GM18870 (cell line): ENCODE results near the gene NXF2.
"Not testable (repeated sequence)": the region's sequence is repeated elsewhere in the genome, so short reads cannot be mapped to it uniquely, and the experiment has no call there.

Experiments used
- ATAC-seq: cut with Tn5 transposase; IDR thresholded peaks from one replicate; pipeline ENCODE4 v1.9.1; 2021; ENCODE audit warnings: moderate library complexity; ENCODE audit not compliant: unreplicated experiment

Gene NXF2, protein sequence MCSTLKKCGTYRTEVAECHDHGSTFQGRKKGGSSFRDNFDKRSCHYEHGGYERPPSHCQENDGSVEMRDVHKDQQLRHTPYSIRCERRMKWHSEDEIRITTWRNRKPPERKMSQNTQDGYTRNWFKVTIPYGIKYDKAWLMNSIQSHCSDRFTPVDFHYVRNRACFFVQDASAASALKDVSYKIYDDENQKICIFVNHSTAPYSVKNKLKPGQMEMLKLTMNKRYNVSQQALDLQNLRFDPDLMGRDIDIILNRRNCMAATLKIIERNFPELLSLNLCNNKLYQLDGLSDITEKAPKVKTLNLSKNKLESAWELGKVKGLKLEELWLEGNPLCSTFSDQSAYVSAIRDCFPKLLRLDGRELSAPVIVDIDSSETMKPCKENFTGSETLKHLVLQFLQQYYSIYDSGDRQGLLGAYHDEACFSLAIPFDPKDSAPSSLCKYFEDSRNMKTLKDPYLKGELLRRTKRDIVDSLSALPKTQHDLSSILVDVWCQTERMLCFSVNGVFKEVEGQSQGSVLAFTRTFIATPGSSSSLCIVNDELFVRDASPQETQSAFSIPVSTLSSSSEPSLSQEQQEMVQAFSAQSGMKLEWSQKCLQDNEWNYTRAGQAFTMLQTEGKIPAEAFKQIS

DNA sequence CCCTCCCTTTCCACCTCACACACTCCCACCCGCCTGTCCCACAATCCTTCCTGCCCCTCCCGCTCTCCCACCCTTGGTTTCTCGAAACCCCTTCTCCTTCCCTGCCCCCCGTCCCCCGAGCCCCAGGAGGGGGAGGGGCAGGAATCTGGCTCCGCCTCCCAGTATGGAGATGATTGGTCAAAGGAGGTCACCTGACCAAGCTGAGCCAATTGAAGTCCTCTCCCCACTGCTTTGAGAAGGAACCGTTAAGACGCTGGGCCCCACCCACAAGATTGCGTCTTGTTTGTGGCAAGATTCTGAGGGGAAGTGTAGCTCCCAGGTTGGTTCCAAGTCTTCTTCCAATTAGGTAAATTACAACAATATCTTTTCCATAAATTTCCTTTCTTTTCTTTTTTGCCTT, at the start of gene NXF2:
Gene NXF2 (plus strand): TSS at position 275 of the 400 bp plus-strand sequence. CDS start 59,912 bp downstream, outside the sequence.
- ATAC-seq = not testable (repeated sequence)

DNA sequence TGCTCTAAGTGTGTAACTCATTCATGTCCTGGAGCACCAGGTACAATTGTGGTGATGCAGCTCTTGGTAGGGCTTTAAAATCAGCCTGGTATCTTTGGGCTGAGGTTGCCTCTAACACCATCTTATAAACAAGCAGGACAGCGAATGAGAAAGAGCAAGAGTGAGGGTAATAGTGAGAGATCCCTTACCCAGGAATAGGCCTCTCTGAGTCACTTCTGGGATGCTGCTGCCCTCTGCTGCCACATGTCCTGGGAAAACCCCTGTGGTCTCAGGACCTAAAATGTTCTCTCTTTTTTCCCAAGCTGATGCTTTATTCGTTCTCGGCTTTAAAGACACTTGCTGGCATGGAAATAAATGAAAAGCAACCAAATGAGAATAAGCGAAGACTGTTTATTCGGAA, 39.0 kb upstream of the NXF2 start:
- not testable (repeated sequence) for ATAC-seq

DNA sequence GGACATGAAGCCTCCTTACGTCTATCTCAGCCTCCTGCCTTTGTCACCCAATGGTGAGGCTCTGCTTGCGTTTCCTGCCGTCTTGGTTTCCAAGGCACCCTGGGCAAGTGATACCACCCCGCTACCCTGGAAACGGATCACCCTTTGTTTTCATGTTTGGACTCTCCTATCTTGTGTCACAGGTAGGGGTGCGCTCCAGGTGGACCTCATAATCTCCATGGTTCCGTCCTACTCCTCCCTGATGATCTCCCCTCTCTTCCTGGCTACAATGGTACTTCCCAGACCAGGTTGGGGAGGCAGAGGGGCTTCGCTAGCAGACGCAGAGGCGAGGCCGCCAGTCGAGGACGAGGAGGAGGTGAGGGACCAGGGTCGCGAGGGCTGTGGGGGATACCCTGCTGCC, 32.0 kb upstream of the NXF2 start, which contains the start of gene TCP11X1:
Gene TCP11X1 (plus strand): TSS at position 316 of the 400 bp plus-strand sequence.
- ATAC-seq = not testable (repeated sequence)

DNA sequence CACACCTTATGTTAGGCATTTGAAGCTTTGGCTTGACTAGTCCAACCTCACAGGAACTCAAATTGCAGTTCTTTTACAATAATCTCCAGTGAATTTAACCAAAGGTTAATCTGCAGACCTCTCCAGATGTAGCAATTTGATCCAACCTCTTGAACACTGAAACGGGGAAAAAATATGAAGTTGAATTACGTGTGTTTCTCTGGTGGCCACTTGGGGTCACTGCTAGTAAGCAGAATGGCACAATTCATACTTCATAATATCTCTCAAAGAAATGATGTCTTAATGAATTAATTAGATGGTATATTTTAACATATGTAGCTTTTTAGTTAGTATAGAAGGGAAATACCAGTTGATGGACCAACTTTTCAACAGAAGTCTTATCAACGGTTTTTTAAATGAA, 30.5 kb upstream of the NXF2 start:
- ATAC-seq = not testable (repeated sequence)

DNA sequence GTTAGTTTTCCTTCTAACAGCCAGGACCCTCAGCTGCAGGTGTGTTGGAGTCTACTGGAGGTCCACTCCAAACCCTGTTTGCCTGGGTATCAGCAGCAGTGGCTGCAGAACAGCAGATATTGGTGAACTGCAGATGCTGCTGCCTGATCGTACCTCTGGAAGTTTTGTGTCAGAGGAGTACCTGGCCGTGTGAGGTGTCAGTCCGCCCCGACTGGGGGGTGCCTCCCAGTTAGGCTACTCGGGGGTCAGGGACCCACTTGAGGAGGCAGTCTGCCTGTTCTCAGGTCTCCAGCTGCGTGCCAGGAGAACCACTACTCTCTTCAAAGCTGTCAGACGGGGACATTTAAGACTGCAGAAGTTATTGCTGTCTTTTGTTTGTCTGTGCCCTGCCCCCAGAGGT, 11.3 kb upstream of the NXF2 start:
- not testable (repeated sequence) for ATAC-seq

DNA sequence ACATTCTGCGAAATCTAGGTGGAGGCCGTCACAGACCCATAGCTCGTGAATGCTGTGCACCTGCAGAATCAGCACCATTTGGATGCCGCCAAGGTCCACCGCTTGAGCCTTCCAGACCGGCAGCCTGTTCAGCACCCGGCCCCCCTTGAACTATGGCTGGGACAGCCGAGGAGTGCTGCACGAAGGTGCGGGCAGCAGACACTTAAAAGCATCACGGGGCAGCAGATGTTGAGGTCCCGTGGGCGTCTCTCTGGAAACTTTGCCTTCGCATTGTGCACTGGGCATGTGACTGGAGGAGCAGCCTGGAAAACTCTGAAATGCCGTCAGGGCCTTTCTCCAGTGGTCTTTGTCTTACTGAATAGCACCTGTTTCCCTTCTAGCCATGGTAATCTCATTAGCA, 6.7 kb upstream of the NXF2 start:
- not testable (repeated sequence) for ATAC-seq

DNA sequence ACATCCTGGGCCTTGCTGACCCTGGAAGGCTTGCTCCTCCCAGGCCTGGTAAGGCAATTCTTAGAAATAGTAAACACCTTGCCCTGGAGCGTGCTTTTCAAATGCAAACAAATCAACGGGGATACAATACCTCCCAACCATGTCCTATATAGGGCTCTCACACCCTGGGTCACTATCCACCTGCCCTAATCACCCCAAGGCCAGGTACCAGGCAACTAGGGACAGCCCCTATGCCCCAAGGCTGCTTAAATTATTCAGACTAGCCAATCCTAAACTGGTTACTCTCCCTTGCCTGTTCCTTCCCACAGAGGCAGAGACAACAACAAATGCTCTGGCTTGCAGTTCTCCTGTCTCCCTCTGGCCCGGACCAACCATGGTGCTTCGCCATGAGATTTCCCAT, 25.3 kb downstream of the NXF2 start:
- ATAC-seq = not testable (repeated sequence)

DNA sequence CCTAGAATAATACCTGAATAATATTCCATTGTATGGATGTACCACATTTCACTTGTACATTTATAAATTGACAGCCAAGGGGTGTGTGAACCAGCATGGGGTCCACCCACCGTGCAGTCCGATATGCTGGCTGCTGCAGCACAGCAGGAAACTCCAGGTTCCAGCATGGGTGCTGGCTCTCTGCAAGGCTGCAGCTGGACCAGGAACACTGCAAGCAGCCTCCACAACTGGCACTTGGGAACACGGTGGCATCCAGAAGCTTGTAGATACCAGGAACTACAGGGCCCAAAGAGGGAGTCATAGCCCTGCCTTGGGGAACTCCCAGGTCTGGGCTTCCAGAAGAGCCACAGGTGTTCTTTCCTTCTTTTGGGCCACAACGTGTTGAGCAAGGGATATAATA, 91.2 kb downstream of the NXF2 start:
- ATAC-seq = no peak

DNA sequence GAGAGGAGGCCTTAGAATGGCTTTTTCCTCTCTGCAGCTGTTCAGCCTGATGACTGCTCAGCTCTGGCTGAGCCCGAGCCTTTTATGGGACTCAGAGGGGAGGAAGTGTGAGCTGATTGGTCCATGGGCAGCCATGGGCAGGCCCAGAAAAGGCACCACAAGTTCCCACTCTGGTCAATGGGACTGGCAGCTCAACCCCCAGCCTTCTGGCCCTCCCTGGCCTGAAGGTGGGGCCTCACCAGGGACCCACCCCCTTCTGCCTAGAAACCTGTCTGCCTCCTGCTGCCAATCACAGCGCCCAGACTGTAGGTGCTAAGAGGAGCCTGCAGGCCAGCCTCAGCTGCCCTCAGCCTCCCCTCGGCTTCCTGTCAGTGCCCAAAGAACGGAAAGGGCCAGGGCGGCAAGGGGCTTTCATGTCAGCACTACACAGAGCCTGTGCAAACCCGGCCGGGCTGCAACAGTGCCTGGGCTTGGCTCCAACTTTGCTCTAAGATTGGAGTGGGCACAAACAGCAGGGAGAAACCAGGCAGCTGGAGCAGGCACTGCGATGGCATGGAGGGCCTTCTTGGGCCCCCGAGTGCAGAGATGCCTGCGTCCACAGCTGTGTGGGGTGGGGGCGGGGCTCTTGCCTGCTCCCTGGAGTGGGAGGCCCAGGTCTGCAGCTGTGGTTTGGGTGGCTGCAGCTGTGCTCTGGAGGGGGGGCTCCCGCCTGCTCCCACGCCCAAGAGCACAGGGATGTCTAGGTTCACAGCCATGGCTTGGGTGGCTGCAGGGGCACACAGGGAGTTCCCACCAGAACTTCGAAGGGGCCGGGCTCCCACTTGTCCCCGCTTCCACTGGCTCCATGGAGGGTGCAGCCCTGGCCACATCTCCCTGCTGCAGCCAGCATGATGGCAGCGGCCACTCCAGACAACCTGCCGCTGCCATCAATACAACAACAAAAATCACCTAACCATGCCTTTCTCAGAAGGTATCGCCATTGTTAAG, 92.6 kb downstream of the NXF2 start:
- ATAC-seq = no peak

DNA sequence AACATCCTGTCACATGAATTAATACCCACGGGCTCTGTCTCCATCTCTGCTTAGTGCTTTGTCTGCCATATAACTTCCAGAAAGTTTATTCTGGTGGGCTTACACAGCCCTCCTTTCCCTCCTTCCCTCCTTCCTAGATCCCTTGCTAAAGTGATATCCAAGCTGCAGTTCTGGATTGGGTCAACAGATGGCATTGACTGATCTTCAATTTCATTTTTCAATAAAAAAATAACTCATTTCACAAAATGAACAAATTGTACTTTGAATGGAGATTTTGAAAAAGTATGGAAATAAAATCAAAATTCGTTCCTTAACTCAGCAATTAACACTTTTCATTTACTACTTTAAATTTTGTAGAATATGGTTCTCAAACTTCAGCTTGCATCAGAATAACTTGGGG, 94.9 kb downstream of the NXF2 start:
- no peak for ATAC-seq

DNA sequence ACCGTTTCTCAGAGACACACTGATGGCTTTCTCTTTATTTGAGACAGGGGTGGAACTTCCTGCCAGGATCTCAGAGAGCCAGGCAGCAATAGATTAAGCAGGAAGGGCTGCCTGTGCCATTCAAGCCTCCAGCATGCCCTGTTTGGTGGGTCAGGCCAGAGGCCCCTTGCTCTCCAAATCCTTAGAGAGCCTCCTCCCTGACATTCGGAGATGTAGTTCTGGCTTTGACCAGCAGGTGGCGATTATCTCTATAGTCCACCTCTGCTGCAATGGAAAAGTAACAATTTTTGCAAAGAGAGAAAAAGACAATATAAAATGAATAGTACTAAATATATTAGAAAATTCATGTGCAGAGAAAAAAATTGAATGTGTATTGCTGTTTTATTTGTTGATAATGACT, 98.9 kb downstream of the NXF2 start:
- no peak for ATAC-seq
